ENCODE measurements around the gene ZNF785. TPM values are rescaled to one million over a fixed set of nuclear protein-coding genes. Genes with fewer than 3 reads are reported as not detected.

Gene ZNF785
- total and polyA plus RNA-seq, 2 of the 13 experiments (the other 11 are each of a cell fraction or from before 2014, with no cell fraction given): 0.01 TPM; not detected in 1

GRCh38 chr16:30570636-30571444 is 14.7 kb downstream of the ZNF785 start (continued):
- TF ChIP-seq ZBTB2 (CRISPR knock-in tag; IDR thresholded peaks at IDR 0.05; ENCODE audit: low read depth) (no peak), SPEN (CRISPR knock-in tag; IDR thresholded peaks at IDR 0.05; ENCODE audit: low read depth) (no peak; the same call in 1 of the 2 replicates), ZNF331 (CRISPR knock-in tag; IDR thresholded peaks at IDR 0.05) (no peak), CREM (IDR thresholded peaks at IDR 0.05) (no peak), CREM (CRISPR knock-in tag; IDR thresholded peaks at IDR 0.05) (no peak), TBL1XR1 (IDR thresholded peaks at IDR 0.05; ENCODE audit: borderline replicate concordance, low read length, partially characterized antibody) (no peak), BRCA1 (CRISPR knock-in tag; IDR thresholded peaks at IDR 0.05) (0 out of 2 replicates have a peak, but pooled peaks have one; percentile 77), SIN3A (IDR thresholded peaks at IDR 0.05; ENCODE audit: borderline replicate concordance, low read depth, low read length) (no peak), YEATS4 (CRISPR knock-in tag; IDR thresholded peaks at IDR 0.05; ENCODE audit: borderline replicate concordance) (no peak; the same call in 1 of the 2 replicates), POLR2AphosphoS5 (IDR thresholded peaks at IDR 0.05; ENCODE audit: low read depth, low read length) (peak; percentile 8; the same call in 1 of the 2 replicates), ATF7-NPFF (CRISPR knock-in tag; IDR thresholded peaks at IDR 0.05; ENCODE audit: low read depth) (0 out of 2 replicates have a peak, but pooled peaks have one; percentile 71), ZNF326 (CRISPR knock-in tag; IDR thresholded peaks at IDR 0.05; ENCODE audit: borderline replicate concordance) (no peak), HMG20A (CRISPR knock-in tag; IDR thresholded peaks at IDR 0.05; ENCODE audit: borderline replicate concordance) (no peak), YY1 (IDR thresholded peaks at IDR 0.05; ENCODE audit: insufficient read depth, insufficient replicate concordance, low read depth, low read length) (no peak), LBX2 (CRISPR knock-in tag; IDR thresholded peaks at IDR 0.05; ENCODE audit: borderline replicate concordance) (no peak), ZNF10 (CRISPR knock-in tag; IDR thresholded peaks at IDR 0.05; ENCODE audit: borderline replicate concordance, low read depth) (no peak), ZFY (CRISPR knock-in tag; IDR thresholded peaks at IDR 0.05) (no peak), ZNF878 (CRISPR knock-in tag; IDR thresholded peaks at IDR 0.05) (peak; percentile 80), ZNF12 (CRISPR knock-in tag; IDR thresholded peaks at IDR 0.05) (no peak), ZBTB26 (CRISPR knock-in tag; IDR thresholded peaks at IDR 0.05; ENCODE audit: borderline replicate concordance) (peak; percentile 32; the same call in 1 of the 2 replicates), ZEB1 (IDR thresholded peaks at IDR 0.05; ENCODE audit: insufficient replicate concordance, low read depth) (peak; percentile 35)
- TF ChIP-seq, protein P1, sequence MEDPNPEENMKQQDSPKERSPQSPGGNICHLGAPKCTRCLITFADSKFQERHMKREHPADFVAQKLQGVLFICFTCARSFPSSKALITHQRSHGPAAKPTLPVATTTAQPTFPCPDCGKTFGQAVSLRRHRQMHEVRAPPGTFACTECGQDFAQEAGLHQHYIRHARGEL (CRISPR knock-in tag; IDR thresholded peaks at IDR 0.05): no peak
- TF ChIP-seq, protein P2, sequence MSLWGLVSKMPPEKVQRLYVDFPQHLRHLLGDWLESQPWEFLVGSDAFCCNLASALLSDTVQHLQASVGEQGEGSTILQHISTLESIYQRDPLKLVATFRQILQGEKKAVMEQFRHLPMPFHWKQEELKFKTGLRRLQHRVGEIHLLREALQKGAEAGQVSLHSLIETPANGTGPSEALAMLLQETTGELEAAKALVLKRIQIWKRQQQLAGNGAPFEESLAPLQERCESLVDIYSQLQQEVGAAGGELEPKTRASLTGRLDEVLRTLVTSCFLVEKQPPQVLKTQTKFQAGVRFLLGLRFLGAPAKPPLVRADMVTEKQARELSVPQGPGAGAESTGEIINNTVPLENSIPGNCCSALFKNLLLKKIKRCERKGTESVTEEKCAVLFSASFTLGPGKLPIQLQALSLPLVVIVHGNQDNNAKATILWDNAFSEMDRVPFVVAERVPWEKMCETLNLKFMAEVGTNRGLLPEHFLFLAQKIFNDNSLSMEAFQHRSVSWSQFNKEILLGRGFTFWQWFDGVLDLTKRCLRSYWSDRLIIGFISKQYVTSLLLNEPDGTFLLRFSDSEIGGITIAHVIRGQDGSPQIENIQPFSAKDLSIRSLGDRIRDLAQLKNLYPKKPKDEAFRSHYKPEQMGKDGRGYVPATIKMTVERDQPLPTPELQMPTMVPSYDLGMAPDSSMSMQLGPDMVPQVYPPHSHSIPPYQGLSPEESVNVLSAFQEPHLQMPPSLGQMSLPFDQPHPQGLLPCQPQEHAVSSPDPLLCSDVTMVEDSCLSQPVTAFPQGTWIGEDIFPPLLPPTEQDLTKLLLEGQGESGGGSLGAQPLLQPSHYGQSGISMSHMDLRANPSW (CRISPR knock-in tag; IDR thresholded peaks at IDR 0.05; ENCODE audit: borderline replicate concordance): no peak
